GM12874 (cell line): ENCODE results near the gene ATP1B3.

Source experiments
- TF ChIP-seq, protein P1 (sequence below): IDR thresholded peaks from 2 replicates; pipeline ENCODE4 v1.5.1; 2011; ENCODE audit warnings: low read depth, mild to moderate bottlenecking, control low read depth, low read length, moderate library complexity; ENCODE audit not compliant: insufficient read depth

The ATP1B3 gene

DNA sequence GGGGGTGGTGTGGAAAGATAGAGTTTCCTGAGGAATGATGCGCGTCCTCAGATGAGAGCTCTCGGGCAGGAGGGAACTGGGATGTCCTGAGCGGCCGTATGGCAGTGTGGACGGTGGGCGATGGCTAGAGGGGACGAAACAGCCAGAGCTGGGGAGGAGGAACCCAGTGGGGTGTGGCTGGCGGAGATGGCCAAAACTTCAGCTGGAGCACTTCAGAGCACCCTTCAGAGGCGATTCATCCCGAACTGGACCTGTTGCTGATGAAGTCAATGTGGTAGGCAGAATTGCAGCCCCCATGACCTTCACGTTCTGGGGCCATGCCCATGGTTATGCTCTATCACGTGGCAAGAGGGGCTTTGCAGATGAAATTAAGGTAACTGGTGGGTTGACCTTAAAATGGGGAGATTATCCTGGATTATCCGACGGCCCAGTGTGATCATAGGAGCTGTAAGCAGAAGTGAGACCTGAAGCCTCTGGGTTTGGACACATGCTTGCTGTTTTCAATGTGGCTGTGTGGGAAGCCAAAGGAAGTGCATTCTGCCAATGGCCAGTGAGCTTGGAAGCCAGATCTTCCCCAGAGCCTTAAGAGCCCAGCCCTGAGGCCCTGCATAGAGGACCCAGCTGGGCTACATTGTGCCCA lies 52.3 kb downstream of the ATP1B3 start:
- TF ChIP-seq, protein P1, sequence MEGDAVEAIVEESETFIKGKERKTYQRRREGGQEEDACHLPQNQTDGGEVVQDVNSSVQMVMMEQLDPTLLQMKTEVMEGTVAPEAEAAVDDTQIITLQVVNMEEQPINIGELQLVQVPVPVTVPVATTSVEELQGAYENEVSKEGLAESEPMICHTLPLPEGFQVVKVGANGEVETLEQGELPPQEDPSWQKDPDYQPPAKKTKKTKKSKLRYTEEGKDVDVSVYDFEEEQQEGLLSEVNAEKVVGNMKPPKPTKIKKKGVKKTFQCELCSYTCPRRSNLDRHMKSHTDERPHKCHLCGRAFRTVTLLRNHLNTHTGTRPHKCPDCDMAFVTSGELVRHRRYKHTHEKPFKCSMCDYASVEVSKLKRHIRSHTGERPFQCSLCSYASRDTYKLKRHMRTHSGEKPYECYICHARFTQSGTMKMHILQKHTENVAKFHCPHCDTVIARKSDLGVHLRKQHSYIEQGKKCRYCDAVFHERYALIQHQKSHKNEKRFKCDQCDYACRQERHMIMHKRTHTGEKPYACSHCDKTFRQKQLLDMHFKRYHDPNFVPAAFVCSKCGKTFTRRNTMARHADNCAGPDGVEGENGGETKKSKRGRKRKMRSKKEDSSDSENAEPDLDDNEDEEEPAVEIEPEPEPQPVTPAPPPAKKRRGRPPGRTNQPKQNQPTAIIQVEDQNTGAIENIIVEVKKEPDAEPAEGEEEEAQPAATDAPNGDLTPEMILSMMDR: no peak

DNA sequence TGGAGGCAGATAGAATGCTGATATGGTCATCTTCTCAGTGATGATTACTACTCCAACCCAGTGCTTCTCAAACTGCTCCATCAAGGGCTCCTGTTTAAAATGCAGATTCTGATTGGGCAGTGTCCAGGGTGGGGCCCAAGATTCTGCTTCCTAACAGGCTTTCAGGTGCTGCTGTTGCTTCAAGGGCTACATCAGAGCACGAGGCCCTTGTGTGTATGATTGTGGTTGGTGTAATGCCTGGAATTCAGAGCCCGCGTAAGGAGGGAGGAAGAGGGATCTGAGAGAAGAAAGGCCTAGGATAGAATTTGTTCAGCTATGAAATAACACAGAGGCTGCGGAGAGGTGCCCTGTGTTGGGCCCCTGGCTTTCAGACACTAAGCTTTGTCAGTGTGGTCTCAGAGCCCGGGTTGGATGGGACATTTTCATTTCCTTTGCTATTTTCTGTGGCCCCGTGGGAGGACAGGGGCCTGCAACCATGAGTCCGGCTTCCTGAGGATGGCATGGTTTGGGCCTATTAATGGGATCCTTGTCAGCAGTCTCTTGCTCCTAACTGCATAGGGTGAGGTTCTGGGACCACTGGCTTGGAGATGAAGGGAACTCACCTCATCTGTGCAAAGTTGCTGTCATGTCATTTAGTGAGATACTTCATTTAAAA lies 53.0 kb downstream of the ATP1B3 start:
- TF ChIP-seq, protein P1: no peak

DNA sequence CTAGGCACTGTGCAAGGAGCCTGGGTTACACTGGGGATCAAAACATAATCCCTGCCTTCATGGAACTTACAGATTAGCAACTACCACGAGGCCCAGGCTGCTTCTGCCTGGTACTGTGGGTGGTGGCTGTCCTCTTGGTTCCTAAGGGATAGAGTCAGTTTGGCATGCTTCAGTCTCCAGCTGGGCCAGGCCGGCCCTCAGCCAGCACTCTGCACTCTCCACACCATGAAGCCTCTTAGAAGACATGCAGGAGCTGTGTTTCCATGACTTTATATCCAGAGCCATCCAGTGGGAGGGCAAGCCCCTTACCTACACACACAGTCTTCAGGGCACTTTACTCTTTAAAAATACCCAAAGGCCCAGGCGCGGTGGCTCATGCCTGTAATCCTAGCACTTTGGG lies 54.4 kb downstream of the ATP1B3 start:
- TF ChIP-seq, protein P1: no peak

DNA sequence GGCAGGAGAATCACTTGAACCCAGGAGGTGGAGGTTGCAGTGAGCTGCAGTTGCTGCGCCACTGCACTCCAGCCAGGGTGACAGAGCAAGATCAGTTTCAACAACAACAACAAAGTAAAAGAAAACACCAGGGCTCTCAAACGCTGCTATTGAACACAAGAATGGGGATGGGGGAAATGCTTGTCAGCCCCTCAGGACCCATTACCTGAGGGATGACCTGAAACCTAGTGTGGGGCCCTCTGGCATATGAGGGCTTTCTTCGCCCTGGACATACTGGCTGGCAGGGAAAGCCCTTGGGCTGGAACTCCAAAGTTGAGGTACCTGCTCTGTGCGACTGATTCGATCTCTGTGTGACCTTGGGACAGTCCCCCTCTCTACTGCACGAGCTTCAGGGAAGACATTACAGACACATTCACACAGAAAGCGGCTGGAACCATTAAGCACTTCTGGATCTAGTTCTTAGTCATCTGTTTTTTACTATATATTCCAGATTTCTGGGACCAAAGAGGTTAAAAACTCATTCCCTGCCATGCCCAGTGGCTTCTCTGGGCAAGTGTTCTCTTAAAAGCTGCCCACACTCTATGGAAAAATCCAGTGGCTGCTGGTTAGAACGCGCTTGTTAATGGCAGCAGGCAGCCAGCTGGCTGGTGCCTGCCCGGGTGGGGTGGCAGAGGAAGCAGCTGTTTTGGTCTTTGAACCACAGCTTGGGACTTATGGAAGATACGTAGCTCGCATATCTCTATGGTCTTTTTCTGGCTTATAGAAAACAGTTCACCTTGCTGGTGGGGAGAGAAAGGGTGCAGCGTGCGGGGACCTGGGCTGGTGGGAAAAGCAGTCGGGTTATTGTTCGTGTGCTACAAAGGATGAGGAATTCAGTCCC lies 57.2 kb downstream of the ATP1B3 start:
- TF ChIP-seq, protein P1: no peak

DNA sequence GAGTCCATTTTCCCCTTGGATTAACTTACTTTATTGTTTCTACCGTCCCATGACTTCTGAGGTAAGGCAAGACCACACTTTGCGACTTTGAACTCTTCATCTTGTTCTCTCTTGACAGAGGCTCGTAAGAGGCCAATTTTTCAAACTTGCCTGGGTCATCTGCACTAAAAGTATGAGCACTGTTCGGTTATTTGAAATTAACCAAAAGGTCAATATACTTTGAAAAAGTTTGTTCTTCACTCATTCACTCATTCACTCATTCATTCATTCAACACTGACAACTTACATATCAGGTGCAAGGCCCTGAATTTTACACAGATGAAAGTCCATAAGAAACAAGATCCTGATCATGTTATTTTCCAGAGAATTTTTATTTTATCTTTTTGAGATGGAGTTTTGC lies 57.9 kb downstream of the ATP1B3 start:
- TF ChIP-seq, protein P1: no peak

DNA sequence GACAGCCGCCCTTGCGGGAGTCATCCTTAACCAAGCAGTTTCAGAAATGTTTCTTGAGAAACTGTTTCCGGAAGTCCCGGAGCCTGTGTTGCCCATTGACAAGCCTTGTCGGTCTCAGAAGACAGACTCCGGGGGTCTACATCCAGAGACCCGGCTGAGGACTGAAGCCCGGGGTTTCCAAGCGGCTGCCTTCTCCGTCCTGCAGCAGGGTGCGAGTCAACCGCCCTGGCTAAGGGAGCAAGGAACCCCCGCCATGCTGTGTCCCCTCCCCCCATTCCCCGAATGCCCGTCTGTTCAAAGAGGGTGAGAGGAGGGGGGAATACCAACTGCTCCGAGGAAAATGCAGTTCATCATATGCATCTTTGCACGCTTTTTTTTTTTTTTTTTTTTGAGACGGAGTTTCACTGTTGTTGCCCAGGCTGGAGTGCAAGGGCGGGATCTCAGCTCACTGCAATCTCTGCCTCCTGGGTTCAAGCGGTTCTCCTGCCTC lies 61.6 kb downstream of the ATP1B3 start:
- TF ChIP-seq, protein P1: no peak

DNA sequence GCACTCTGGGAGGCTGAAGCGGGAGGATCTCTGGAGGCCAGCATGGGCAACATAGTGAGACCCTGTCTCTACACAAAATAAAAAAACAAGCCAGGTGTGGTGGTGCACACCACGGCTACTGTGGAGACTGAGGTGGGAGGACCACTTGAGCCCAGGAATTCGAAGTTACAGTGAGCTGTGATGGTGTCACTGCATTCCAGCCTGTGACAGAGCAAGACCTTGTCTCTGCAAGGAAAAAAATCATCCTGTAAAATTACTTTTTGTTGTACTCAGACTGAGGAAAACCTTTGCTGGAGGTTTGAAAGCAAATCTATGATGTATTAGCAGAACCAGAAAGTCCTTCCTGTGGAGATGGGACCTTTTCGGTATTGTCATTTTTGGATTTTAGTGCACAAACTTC lies 63.3 kb downstream of the ATP1B3 start:
- TF ChIP-seq, protein P1: no peak
